H9 (cell line): ENCODE measurements around the gene TNIK. TPM values are rescaled to one million over a fixed set of nuclear protein-coding genes. Genes with fewer than 3 reads are reported as not detected.

Source experiments
- DNase-seq: peaks from one replicate; pipeline ENCODE4 v3.0.0-alpha.2; 2017
- H2AFZ ChIP-seq: one replicate; pipeline ENCODE4 v1.6.1; 2013; ENCODE audit warnings: mild to moderate bottlenecking, low read length, control low read depth, moderate library complexity
- H2AK5ac ChIP-seq: 2 replicates; pipeline ENCODE4 v1.6.1; 2013; ENCODE audit warnings: low read length, control low read depth, mixed read lengths; ENCODE audit not compliant: insufficient read length
- H2BK120ac ChIP-seq: one replicate; pipeline ENCODE4 v1.6.1; 2013; ENCODE audit warnings: low read depth, mild to moderate bottlenecking, low read length, control low read depth, inconsistent platforms; ENCODE audit not compliant: poor library complexity, severe bottlenecking
- H2BK12ac ChIP-seq: 2 replicates; pipeline ENCODE4 v1.6.1; 2013; ENCODE audit warnings: low read length, control low read depth, mixed read lengths, low read depth; ENCODE audit not compliant: insufficient read length
- H2BK15ac ChIP-seq: 2 replicates; pipeline ENCODE4 v1.6.1; 2013; ENCODE audit warnings: low read depth, low read length, control low read depth
- H2BK20ac ChIP-seq: one replicate; pipeline ENCODE4 v1.6.1; 2013; ENCODE audit warnings: low read depth, mild to moderate bottlenecking, low read length, control low read depth, inconsistent platforms; ENCODE audit not compliant: poor library complexity, severe bottlenecking
- H2BK5ac ChIP-seq: 2 replicates; pipeline ENCODE4 v1.6.1; 2013; ENCODE audit warnings: low read length, control low read depth, mixed read lengths; ENCODE audit not compliant: insufficient read length
- H3K14ac ChIP-seq: 2 replicates; pipeline ENCODE4 v1.6.1; 2013; ENCODE audit warnings: low read length, control low read depth; ENCODE audit not compliant: insufficient read depth
- H3K18ac ChIP-seq: 2 replicates; pipeline ENCODE4 v1.6.1; 2013; ENCODE audit warnings: low read depth, mild to moderate bottlenecking, mixed read lengths, low read length, control low read depth; ENCODE audit not compliant: insufficient read length
- H3K23ac ChIP-seq: 2 replicates; pipeline ENCODE4 v1.6.1; 2013; ENCODE audit warnings: low read length, control low read depth, mixed read lengths, low read depth; ENCODE audit not compliant: insufficient read length
- H3K23me2 ChIP-seq: 2 replicates; pipeline ENCODE4 v1.6.1; 2013; ENCODE audit warnings: low read depth, mild to moderate bottlenecking, mixed read lengths, low read length, control low read depth; ENCODE audit not compliant: insufficient read length, poor library complexity, severe bottlenecking
- H3K27ac ChIP-seq: 2 replicates; pipeline ENCODE4 v1.5.1; 2013; ENCODE audit warnings: low read length, control low read depth, mixed read lengths, low read depth; ENCODE audit not compliant: insufficient read length
- H3K27me3 ChIP-seq: 2 replicates; pipeline ENCODE4 v1.6.1; 2013; ENCODE audit warnings: low read length, control low read depth, inconsistent platforms; ENCODE audit not compliant: insufficient read depth
- H3K4ac ChIP-seq: 2 replicates; pipeline ENCODE4 v1.6.1; 2013; ENCODE audit warnings: low read depth, mild to moderate bottlenecking, control low read depth, inconsistent platforms, low read length, moderate library complexity
- H3K4me1 ChIP-seq: 2 replicates; pipeline ENCODE4 v1.6.1; 2013; ENCODE audit warnings: low read length, control low read depth, inconsistent platforms; ENCODE audit not compliant: insufficient read depth
- H3K4me2 ChIP-seq: 2 replicates; pipeline ENCODE4 v1.6.1; 2013; ENCODE audit warnings: low read length, control low read depth, mixed read lengths; ENCODE audit not compliant: insufficient read length, insufficient read depth
- H3K56ac ChIP-seq: 2 replicates; pipeline ENCODE4 v1.6.1; 2013; ENCODE audit warnings: low read depth, mild to moderate bottlenecking, mixed read lengths, low read length, control low read depth; ENCODE audit not compliant: insufficient read length
- H3K79me1 ChIP-seq: 2 replicates; pipeline ENCODE4 v1.6.1; 2013; ENCODE audit warnings: low read depth, mild to moderate bottlenecking, moderate library complexity, low read length, control low read depth, inconsistent platforms; ENCODE audit not compliant: insufficient read depth, poor library complexity, severe bottlenecking
- H3K79me2 ChIP-seq: 2 replicates; pipeline ENCODE4 v1.6.1; 2013; ENCODE audit warnings: low read length, control low read depth, inconsistent platforms; ENCODE audit not compliant: insufficient read depth
- H3K9ac ChIP-seq: 2 replicates; pipeline ENCODE4 v1.6.1; 2013; ENCODE audit warnings: low read length, control low read depth, mixed read lengths; ENCODE audit not compliant: insufficient read length; ENCODE audit errors: extremely low read depth
- H3K9me3 ChIP-seq: one replicate; pipeline ENCODE4 v1.6.1; 2013; ENCODE audit warnings: low read depth, low read length, inconsistent platforms; ENCODE audit not compliant: control insufficient read depth
- H3T11ph ChIP-seq: one replicate; pipeline ENCODE4 v1.6.1; 2013; ENCODE audit warnings: mild to moderate bottlenecking, low read length, control low read depth, inconsistent platforms
- H4K20me1 ChIP-seq: one replicate; pipeline ENCODE4 v1.6.1; 2013; ENCODE audit not compliant: control insufficient read depth, insufficient read length, insufficient read depth
- H4K5ac ChIP-seq: 2 replicates; pipeline ENCODE4 v1.6.1; 2013; ENCODE audit warnings: low read depth, mild to moderate bottlenecking, mixed read lengths, low read length, control low read depth; ENCODE audit not compliant: insufficient read length
- H4K8ac ChIP-seq: replicated peaks from 2 replicates; pipeline ENCODE4 v1.6.1; 2013; ENCODE audit warnings: low read length, control low read depth, mixed read lengths, low read depth; ENCODE audit not compliant: insufficient read length
- H4K91ac ChIP-seq: 2 replicates; pipeline ENCODE4 v1.6.1; 2013; ENCODE audit warnings: low read depth, mild to moderate bottlenecking, moderate library complexity, mixed read lengths, low read length, control low read depth; ENCODE audit not compliant: insufficient read length
- H3K27ac Mint-ChIP-seq, 3 experiments: 2 replicates in 2 of 3; 3 replicates in 1 of 3; pipeline ENCODE4 v1.8.0; 2020 to 2021; ENCODE audit warnings: mixed read lengths in 3 of 3, mild to moderate bottlenecking in 1 of 3, moderate library complexity in 1 of 3
- H3K27me3 Mint-ChIP-seq: 2 replicates; pipeline ENCODE4 v1.8.0; 2021; ENCODE audit warnings: low read depth, mild to moderate bottlenecking, moderate library complexity, mixed read lengths
- H3K36me3 Mint-ChIP-seq, 3 experiments: 2 replicates in 2 of 3; 3 replicates in 1 of 3; pipeline ENCODE4 v1.8.0; 2020 to 2021; ENCODE audit warnings: low read depth in 3 of 3, mixed read lengths in 3 of 3; ENCODE audit not compliant: insufficient read depth in 1 of 3
- H3K4me1 Mint-ChIP-seq, 2 experiments: 2 replicates each; pipeline ENCODE4 v1.8.0; 2020; ENCODE audit warnings: mixed read lengths in 2 of 2
- H3K4me3 Mint-ChIP-seq, 2 experiments: 2 replicates in 1 of 2; 3 replicates in 1 of 2; pipeline ENCODE4 v1.8.0; 2020 to 2021; ENCODE audit warnings: mild to moderate bottlenecking in 2 of 2, mixed read lengths in 2 of 2, moderate library complexity in 1 of 2
- H3K9me3 Mint-ChIP-seq, 2 experiments: 2 replicates in 1 of 2; 3 replicates in 1 of 2; pipeline ENCODE4 v1.8.0; 2020; ENCODE audit warnings: mild to moderate bottlenecking in 2 of 2, mixed read lengths in 2 of 2, moderate library complexity in 1 of 2
- WGBS: extraction: QIAGEN DNeasy Blood & Tissue Kit; methylation state at CpG from one replicate; pipeline ENCODE4 v1.1.7; 2013; ENCODE audit warnings: missing lambda C conversion rate, low lambda C conversion rate, mixed read lengths; ENCODE audit not compliant: insufficient read length; ENCODE audit errors: extremely low coverage; 5-methylcytosine and 5-hydroxymethylcytosine counted together
- total RNA-seq: library from RNA; stranded (reverse); gene quantifications from 2 replicates; pipeline ENCODE4 v1.2.1, GENCODE V29; 2021
- TF ChIP-seq, protein P1 (sequence below): fragments of 200-600 bp; sonication (generic); conservative IDR thresholded peaks from 3 replicates; pipeline ENCODE4 v1.8.0; 2021; ENCODE audit warnings: antibody characterized with exemption, mild to moderate bottlenecking

TNIK gene
- total RNA-seq, 1 experiment from 2014 or later: 15.9 TPM

DNA sequence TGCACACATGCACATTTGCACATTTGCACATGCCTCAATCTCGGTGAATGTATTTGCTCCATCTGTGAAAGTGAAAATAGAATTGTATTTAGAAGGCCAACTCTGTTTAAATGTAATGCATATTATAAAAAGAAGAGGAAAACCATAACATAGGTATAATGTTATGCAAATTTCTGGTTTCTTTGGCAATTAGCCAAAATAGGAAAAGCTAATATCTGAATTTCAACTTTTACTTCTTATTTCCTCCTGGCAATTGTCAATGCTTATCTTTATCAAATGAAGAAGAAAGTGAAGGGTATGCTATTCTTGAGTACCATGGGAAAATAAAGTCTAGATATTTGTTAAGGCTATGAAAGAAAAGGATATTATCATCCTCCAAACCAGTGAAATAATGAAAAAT is 357.0 kb downstream of the TNIK start:
- Histone ChIP-seq H2BK20ac (no peak overlapping the region), H2AK5ac (no peak overlapping the region), H3K9ac (no peak overlapping the region), H3K4me1 (no peaks in the 10 kb centered on the region), H2BK15ac (no peak overlapping the region), H3K23ac (no peak overlapping the region), H3K4ac (no peak overlapping the region), H3K56ac (no peak overlapping the region), H3K23me2 (no peaks in the 10 kb centered on the region), H2AFZ (no peak overlapping the region), H3K18ac (no peak overlapping the region), H3K27ac (no peak overlapping the region), H3T11ph (no peak overlapping the region), H4K8ac (no peak overlapping the region), H3K14ac (no peak overlapping the region), H2BK12ac (no peak overlapping the region), H4K20me1 (no peaks in the 10 kb centered on the region), H3K4me2 (no peak overlapping the region), H4K5ac (no peak overlapping the region), H4K91ac (no peak overlapping the region), H3K79me1 (no peaks in the 10 kb centered on the region), H2BK120ac (no peak overlapping the region), H3K9me3 (no peaks in the 10 kb centered on the region), H3K27me3 (no peaks in the 10 kb centered on the region), H3K79me2 (no peaks in the 10 kb centered on the region), H2BK5ac (no peak overlapping the region)
- H3K27me3 Mint-ChIP-seq: no peaks in the 10 kb centered on the region
- no peaks in the 10 kb centered on the region for H3K9me3 Mint-ChIP-seq
- no peak overlapping the region for H3K4me3 Mint-ChIP-seq
- H3K4me1 Mint-ChIP-seq: 0 out of 4 replicates have a peak, but pooled peaks cover 0 to 3% of the 10 kb centered on the region in 2 experiments
- peaks cover 0 to 13% (median 2%) of the 10 kb centered on the region in 3 experiments; a peak in 4 of 7 replicates for H3K36me3 Mint-ChIP-seq
- no peak overlapping the region for H3K27ac Mint-ChIP-seq
- WGBS: no CpG with 5 or more reads among the region's 1 CpG
- TF ChIP-seq, protein P1, sequence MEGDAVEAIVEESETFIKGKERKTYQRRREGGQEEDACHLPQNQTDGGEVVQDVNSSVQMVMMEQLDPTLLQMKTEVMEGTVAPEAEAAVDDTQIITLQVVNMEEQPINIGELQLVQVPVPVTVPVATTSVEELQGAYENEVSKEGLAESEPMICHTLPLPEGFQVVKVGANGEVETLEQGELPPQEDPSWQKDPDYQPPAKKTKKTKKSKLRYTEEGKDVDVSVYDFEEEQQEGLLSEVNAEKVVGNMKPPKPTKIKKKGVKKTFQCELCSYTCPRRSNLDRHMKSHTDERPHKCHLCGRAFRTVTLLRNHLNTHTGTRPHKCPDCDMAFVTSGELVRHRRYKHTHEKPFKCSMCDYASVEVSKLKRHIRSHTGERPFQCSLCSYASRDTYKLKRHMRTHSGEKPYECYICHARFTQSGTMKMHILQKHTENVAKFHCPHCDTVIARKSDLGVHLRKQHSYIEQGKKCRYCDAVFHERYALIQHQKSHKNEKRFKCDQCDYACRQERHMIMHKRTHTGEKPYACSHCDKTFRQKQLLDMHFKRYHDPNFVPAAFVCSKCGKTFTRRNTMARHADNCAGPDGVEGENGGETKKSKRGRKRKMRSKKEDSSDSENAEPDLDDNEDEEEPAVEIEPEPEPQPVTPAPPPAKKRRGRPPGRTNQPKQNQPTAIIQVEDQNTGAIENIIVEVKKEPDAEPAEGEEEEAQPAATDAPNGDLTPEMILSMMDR: no peak
- DNase-seq: no peak
